ENCODE measurements around the gene CHAC1. TPM values are rescaled to one million over a fixed set of nuclear protein-coding genes. Genes with fewer than 3 reads are reported as not detected.

CHAC1 gene
- total RNA-seq, 4 donors from 2014 or later: 0.66 to 1.6 (median 1.2) TPM; not detected in 1

DNA sequence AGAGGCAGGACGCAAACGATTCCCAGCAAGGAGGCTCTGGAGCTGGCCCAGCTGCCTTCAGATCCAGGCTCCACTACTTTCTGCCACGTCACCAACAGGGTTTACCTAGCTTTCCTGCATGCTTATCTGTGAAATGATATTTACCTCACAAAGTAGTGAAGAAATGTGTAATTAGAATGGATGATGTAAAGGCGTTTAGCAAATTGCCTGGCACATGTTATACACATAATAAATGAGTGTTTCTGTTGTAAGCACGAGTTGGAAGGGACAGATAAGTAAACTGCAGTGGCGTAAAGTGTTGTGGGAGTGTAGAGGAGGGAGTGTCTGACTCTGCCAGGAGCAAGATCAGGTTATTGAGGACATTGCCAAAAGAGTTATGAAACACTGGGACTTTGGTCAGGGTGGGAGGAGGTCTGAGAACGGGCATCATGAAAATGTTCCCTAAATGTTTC lies 3.5 kb upstream of the CHAC1 start:
- TF ChIP-seq CTCF (IDR thresholded peaks at IDR 0.05; ENCODE audit: low read depth): no peak

DNA sequence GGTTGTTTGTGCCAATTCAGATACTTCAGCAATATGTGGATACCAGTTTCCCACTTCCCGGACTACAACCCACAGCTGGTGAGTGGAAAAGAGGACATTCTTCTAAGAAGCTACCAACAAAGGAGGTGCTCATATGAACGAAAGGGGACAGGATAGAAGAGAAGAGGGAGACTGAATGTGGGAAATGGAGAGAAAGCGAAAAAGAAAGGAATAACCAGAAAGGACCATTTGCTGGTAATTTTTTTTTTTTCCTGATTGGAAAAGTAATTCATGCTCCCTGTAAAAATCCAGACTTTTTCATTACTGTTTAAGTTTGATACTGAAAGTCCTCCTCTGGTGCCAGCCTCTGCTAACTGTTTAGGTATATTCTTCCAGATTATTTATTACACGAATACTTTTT lies 1.5 kb upstream of the CHAC1 start:
- no peak for TF ChIP-seq CTCF (IDR thresholded peaks at IDR 0.05; ENCODE audit: low read depth)

GRCh38 chr15:40952301-40952900 lies 870 bp upstream of the CHAC1 start:
- no peak for TF ChIP-seq CTCF (IDR thresholded peaks at IDR 0.05; ENCODE audit: low read depth)

DNA sequence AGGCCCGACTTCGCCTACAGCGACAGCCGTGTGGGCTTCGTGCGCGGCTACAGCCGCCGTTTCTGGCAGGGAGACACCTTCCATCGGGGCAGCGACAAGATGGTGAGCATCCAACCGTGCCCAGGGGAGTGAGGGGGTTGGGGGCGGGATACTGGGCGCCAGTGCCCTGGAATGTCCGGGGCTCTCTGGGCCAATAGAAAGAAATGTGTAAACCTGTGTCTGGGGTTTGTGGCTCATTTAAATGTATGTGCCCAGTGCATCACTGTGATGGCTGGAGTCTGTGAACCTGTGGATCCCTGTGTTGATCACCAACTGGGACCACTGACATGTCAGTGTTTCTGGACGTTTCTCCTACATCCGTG lies 423 bp downstream of the CHAC1 start:
- TF ChIP-seq CTCF (IDR thresholded peaks at IDR 0.05; ENCODE audit: low read depth): no peak

- no peak for TF ChIP-seq CTCF (IDR thresholded peaks at IDR 0.05; ENCODE audit: low read depth)
Observed at GRCh38 chr15:40955141-40955903, 2.1 kb downstream of the CHAC1 start.

GRCh38 chr15:40955930-40956540 lies 2.8 kb downstream of the CHAC1 start:
- TF ChIP-seq CTCF (IDR thresholded peaks at IDR 0.05; ENCODE audit: low read depth): no peak

DNA sequence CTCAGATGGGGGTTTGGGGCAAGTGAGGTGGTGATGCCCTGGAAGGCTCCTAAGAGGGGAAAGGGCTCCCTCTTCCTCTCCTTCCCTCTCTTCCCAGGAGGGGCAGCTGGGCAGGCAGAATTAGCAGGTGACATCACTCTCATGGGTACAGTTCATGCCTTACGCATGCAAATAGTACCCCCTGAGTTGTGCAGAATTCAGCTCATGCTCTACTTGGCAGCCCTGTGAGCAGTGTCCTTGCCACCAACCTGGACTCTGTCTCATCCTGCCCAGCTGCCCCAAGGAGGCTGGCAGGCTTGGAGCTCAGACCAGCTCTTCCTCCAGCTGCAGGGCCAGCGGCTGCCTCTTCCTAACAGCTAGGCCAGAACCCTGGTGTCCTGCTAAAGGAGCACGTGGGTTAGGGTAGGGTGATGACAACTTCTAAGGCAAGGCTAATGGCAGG lies 3.3 kb downstream of the CHAC1 start:
- no peak for TF ChIP-seq CTCF (IDR thresholded peaks at IDR 0.05; ENCODE audit: low read depth)

Measured in subcutaneous adipose tissue (tissue), 4 donors.